Kidney (tissue), 14 donors: ENCODE data around the gene SEZ6L2. TPM values are rescaled to one million over a fixed set of nuclear protein-coding genes. Genes with fewer than 3 reads are reported as not detected.
"Not testable (repeated sequence)": the region's sequence is repeated elsewhere in the genome, so short reads cannot be mapped to it uniquely, and the experiment has no call there.

Experiments used
- DNase-seq, 5 donors: peaks; one replicate each; pipeline ENCODE4 v3.0.0-alpha.2; 2013 to 2020
- FAIRE-seq: peaks from 2 replicates; lab custom pipeline; 2012; peaks lifted over from hg19 to GRCh38; lab: Jason Lieb, UNC
- H3K27ac ChIP-seq, 2 donors: one replicate each; pipeline ENCODE4 v1.7.0; 2013; ENCODE audit warnings: low read depth in 2 of 2, low read length in 2 of 2, inconsistent platforms in 1 of 2
- H3K27me3 ChIP-seq: one replicate; pipeline ENCODE4 v1.7.1; 2013; ENCODE audit warnings: low read length, inconsistent platforms; ENCODE audit not compliant: control insufficient read depth, insufficient read depth
- H3K36me3 ChIP-seq, 3 donors: one replicate each; pipeline versions ENCODE4 v1.7.0 to v1.7.1; 2013; ENCODE audit warnings: low read length in 3 of 3, control low read depth in 1 of 3, inconsistent platforms in 1 of 3; ENCODE audit not compliant: insufficient read depth in 3 of 3, control insufficient read depth in 2 of 3
- H3K4me1 ChIP-seq, 3 donors: one replicate each; pipeline versions ENCODE4 v1.7.0 to v1.7.1; 2013; ENCODE audit warnings: low read length in 3 of 3, inconsistent platforms in 1 of 3, low read depth in 1 of 3; ENCODE audit not compliant: control insufficient read depth in 2 of 3, insufficient read depth in 2 of 3
- H3K4me3 ChIP-seq, 3 donors: one replicate each; pipeline versions ENCODE4 v1.7.0 to v1.8.1; 2013; ENCODE audit warnings: low read length in 3 of 3, control low read depth in 1 of 3, inconsistent platforms in 1 of 3
- H3K9ac ChIP-seq, 3 donors: one replicate each; pipeline versions ENCODE4 v1.7.0 to v1.7.1; 2013; ENCODE audit warnings: low read length in 3 of 3, control low read depth in 1 of 3, inconsistent platforms in 1 of 3
- H3K9me3 ChIP-seq, 3 donors: one replicate each; pipeline versions ENCODE4 v1.7.0 to v1.7.1; 2013; ENCODE audit warnings: low read length in 3 of 3, control low read depth in 1 of 3, inconsistent platforms in 1 of 3; ENCODE audit not compliant: control insufficient read depth in 2 of 3, insufficient read depth in 1 of 3
- intact Hi-C: fragments of 100-400 bp; cut with DNase I; formaldehyde crosslinking; loops from one replicate; pipeline ENCODE4 v1.11.1; 2022
- polyA plus RNA-seq: library from polyadenylated mRNA; stranded (reverse); fragments of 350-450 nt; fragmentation: Illumina TruSeq; extraction: RNeasy Lipid Tissue Mini Kit (QIAGEN cat#74804); gene quantifications from one replicate; pipeline ENCODE4 v1.2.3, GENCODE V29; 2014; ENCODE audit warnings: low read depth, low replicate concordance; ENCODE audit not compliant: insufficient read depth
- total RNA-seq: library from RNA; stranded (reverse); fragmentation: NEBNext Ultra II Directional; extraction: Animal tissue kit (Norgen Biotek cat#: 25700); gene quantifications from one replicate; pipeline ENCODE4 v1.2.1, GENCODE V29; 2021
- TF ChIP-seq, protein P1 (sequence below): IDR thresholded peaks from 3 replicates; pipeline ENCODE4 v1.5.1; 2012; ENCODE audit warnings: mild to moderate bottlenecking, moderate library complexity, borderline replicate concordance; ENCODE audit not compliant: insufficient read depth; ENCODE audit errors: extremely low read depth
- donor health status: control.
- donor health status: control.
- donor health status: control.
- donor health status: control.
- donor health status: control.
- donor health status: DM: yes; HTN: yes; CAD: no.
- donor health status: Normal renal cell carcinoma (clear cell type).

SEZ6L2 gene
- total and polyA plus RNA-seq, 2 donors from 2014 or later: 9.1 to 32.4 TPM

DNA sequence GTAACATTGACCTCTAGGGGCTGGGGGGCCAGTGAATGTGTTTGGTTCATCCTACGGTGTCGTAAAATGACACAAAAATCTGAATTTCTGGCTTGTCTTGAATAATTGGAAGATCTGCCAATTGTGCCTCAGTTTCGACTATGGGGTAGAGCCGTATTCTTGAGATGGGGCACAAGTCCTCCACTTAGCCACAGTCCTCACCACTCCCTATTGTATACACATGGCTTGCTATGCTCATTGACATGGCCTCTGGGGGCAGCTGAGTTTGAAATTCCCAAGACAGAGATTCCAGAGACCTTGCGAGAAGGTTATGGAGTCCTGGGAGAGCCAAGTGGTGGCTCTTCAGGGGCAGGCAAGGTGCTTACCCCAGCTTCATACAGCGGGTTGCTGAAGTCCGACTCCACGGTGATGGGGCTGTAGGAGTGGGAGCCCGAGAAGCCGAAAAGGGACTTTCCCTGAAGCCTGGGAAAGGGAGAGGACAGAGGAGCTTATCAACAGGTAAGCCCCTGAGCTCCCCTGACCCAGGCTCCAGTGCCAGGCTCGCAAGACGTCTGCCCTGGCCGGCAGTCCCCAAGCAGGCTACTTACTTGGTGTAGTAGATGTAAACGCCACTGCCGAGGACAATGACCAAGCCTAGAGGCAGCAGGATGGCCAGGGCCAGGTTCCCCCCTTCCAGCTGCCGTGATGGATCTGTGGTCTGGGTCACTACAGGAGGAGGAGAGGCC lies 27.4 kb downstream of the SEZ6L2 start:
- Histone ChIP-seq H3K27me3 (peaks cover 3% of the 10 kb centered on the region), H3K4me3 (no peak overlapping the region), H3K36me3 (no peaks in the 10 kb centered on the region), H3K27ac (no peak overlapping the region), H3K9ac (no peak overlapping the region), H3K9me3 (no peaks in the 10 kb centered on the region), H3K4me1 (no peaks in the 10 kb centered on the region)
- TF ChIP-seq, protein P1, sequence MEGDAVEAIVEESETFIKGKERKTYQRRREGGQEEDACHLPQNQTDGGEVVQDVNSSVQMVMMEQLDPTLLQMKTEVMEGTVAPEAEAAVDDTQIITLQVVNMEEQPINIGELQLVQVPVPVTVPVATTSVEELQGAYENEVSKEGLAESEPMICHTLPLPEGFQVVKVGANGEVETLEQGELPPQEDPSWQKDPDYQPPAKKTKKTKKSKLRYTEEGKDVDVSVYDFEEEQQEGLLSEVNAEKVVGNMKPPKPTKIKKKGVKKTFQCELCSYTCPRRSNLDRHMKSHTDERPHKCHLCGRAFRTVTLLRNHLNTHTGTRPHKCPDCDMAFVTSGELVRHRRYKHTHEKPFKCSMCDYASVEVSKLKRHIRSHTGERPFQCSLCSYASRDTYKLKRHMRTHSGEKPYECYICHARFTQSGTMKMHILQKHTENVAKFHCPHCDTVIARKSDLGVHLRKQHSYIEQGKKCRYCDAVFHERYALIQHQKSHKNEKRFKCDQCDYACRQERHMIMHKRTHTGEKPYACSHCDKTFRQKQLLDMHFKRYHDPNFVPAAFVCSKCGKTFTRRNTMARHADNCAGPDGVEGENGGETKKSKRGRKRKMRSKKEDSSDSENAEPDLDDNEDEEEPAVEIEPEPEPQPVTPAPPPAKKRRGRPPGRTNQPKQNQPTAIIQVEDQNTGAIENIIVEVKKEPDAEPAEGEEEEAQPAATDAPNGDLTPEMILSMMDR: no peak
- intact Hi-C loops: no loop called here
- DNase-seq (no peak), FAIRE-seq (no peak)

DNA sequence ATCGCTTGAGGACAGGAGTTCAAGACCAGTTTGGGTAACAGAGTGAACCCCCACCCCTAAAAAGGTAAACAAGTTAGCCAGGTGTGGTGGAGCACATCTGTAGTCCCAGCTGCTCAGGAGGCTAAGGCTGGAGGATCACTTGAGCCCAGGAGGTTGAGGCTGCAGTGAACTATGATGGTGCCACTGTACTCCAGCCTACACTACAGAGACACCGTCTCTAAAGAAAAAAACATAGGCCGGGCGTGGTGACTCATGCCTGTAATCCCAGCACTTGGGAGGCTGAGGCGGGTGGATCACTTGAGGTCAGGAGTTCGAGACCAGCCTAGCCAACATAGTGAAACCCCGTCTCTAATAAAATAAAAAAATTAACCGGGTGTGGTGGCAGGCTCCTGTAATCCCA lies 30.3 kb downstream of the SEZ6L2 start:
- FAIRE-seq, intact Hi-C loops, H3K36me3 ChIP-seq: not testable (repeated sequence)

DNA sequence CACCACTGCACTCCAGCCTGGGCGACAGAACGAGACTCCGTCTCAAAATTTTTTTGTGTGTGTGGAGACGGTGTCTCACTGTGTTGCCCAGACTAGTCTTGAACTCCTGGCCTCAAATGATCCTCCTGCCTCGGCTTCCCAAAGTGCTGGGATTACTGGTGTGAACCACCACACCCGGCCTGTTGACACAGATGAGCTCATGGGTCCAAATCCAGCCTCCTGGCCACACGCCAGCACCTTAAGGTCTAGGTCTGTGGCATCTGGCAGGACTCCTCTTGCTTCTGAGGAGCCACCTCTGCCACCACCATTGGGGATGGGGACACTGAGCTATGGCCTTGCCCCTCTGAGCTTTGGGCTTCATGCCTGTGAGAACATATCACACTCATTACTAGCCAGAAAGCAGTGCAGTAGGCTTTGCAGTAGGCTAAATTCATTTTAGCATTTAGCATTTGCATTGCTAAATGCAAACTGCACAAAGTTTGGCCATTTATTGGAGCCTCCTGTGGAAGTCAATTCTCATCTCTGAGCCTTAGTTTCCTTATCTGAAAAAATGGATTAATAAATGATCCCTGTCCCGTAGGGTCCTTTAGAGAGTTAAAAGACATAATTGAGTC lies 30.8 kb downstream of the SEZ6L2 start:
- TF ChIP-seq, protein P1: no peak
- FAIRE-seq (no peak), DNase-seq (no peak)
- Histone ChIP-seq H3K9me3 (no peaks in the 10 kb centered on the region), H3K4me1 (no peaks in the 10 kb centered on the region), H3K27ac (no peak overlapping the region), H3K36me3 (no peaks in the 10 kb centered on the region), H3K27me3 (no peaks in the 10 kb centered on the region), H3K4me3 (no peak overlapping the region), H3K9ac (no peak overlapping the region)
- intact Hi-C loops: no loop called here

More for the DNA sequence above, 30.3 kb downstream of the SEZ6L2 start:
- not testable (repeated sequence) for H3K27ac ChIP-seq, H3K4me3 ChIP-seq, H3K27me3 ChIP-seq, H3K4me1 ChIP-seq, H3K9me3 ChIP-seq, H3K9ac ChIP-seq, DNase-seq

DNA sequence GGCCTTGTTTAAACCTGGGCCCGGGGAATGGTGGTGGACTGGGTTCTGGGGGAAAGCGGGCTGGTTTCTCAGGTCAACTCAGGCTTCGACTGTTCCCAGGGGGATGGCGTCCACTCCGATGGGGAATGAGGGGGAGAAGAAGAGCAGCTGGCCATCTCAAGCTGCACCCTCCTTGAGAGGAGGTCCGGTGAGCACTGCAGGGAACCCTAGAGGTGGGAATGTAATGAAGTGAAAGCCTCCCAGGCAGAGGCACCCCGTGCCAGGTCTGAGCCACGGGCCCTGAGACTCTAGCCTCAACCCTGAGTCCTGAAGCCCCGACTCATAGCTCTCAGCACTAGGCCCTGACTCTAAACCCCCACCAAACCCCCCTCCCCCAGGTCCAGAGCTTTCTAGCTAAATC lies 35.1 kb downstream of the SEZ6L2 start:
- Histone ChIP-seq H3K27ac (no peak overlapping the region), H3K36me3 (no peaks in the 10 kb centered on the region), H3K4me1 (peaks cover 0 to 12% (median 5%) of the 10 kb centered on the region in 3 donors), H3K4me3 (no peak overlapping the region), H3K9ac (no peak overlapping the region), H3K27me3 (no peaks in the 10 kb centered on the region), H3K9me3 (no peaks in the 10 kb centered on the region)
- intact Hi-C loops: no loop called here
- FAIRE-seq (no peak), DNase-seq (peak in 1 of 5 donors; percentile 66)
- TF ChIP-seq, protein P1: no peak
